Gastroesophageal sphincter (tissue), 3 donors: Measurements from ENCODE around the gene DNAJC10.

Experiments used
- CTCF ChIP-seq, 4 experiments: fragments of 200-600 bp in 2 of 4; fragments of 450-650 bp in 2 of 4; sonication (generic) in 1 of 4; IDR thresholded peaks; one replicate each; pipeline ENCODE4 v1.5.1; 2017 to 2019; ENCODE audit warnings: antibody characterized with exemption in 4 of 4, mild to moderate bottlenecking in 2 of 4, moderate library complexity in 2 of 4
- POLR2A ChIP-seq, 2 donors: fragments of 450-650 bp; IDR thresholded peaks; one replicate each; pipeline ENCODE4 v1.6.1; 2017; ENCODE audit warnings: antibody characterized with exemption in 2 of 2, mild to moderate bottlenecking in 2 of 2, moderate library complexity in 1 of 2
- POLR2AphosphoS5 ChIP-seq: sonication (generic); formaldehyde crosslinking; IDR thresholded peaks from one replicate; pipeline ENCODE4 v1.6.1; 2017; ENCODE audit warnings: antibody characterized with exemption

DNA sequence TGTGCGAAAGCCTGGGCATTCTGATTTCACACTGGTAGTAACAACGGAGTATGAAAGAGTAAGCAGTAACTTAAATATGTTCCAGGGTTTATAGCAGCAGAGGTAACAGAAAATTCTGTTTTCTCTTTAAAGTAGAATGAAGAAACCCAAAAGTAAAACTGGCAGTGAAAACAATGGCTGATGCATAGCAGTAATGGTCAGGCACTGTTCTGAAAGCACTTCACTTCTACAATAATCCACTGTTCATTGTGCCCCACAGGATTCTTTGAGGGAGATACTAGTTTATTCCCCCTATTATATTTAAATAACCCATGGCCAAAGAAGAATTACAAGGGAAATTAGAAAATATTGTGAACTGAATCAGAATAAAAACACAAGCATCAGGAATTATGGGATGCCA, 9.3 kb upstream of the DNAJC10 start:
- TF ChIP-seq CTCF (IDR thresholded peaks at IDR 0.05) (no peak), POLR2AphosphoS5 (no peak), POLR2A (IDR thresholded peaks at IDR 0.05) (no peak)
